Fibroblast of skin of left quadriceps (primary cell): ENCODE measurements around the gene PPDPF.

ENCODE experiments used
- DNase-seq, 2 experiments: peaks; one replicate each; pipeline ENCODE4 v3.0.0-alpha.2; 2013; ENCODE audit warnings: low read depth in 2 of 2

Gene PPDPF

GRCh38 chr20:63487781-63488241 lies 32.8 kb upstream of the PPDPF start:
- DNase-seq = no peak

- no peak for DNase-seq
These were observed 32.0 kb upstream of the PPDPF start for GRCh38 chr20:63488315-63489251.

- DNase-seq = no peak
These were observed 30.1 kb upstream of the PPDPF start for GRCh38 chr20:63490416-63490815.

- no peak for DNase-seq
These were observed 29.5 kb upstream of the PPDPF start for GRCh38 chr20:63491078-63491477.

GRCh38 chr20:63491635-63492230 lies 28.8 kb upstream of the PPDPF start:
- DNase-seq = no peak

- no peak for DNase-seq
These were observed 28.0 kb upstream of the PPDPF start for GRCh38 chr20:63492518-63492917.

GRCh38 chr20:63492982-63493381 lies 27.6 kb upstream of the PPDPF start:
- DNase-seq = no peak

GRCh38 chr20:63493563-63494020 lies 27.0 kb upstream of the PPDPF start:
- DNase-seq = no peak

- no peak for DNase-seq
These were observed 26.5 kb upstream of the PPDPF start for GRCh38 chr20:63494084-63494419.

GRCh38 chr20:63494420-63495166 lies 26.0 kb upstream of the PPDPF start:
- no peak for DNase-seq

GRCh38 chr20:63495167-63495720 lies 25.3 kb upstream of the PPDPF start:
- DNase-seq = no peak

GRCh38 chr20:63495741-63496595 lies 24.6 kb upstream of the PPDPF start:
- no peak for DNase-seq

- DNase-seq = no peak
These were observed 23.9 kb upstream of the PPDPF start for GRCh38 chr20:63496596-63497120.

- no peak for DNase-seq
These were observed 23.2 kb upstream of the PPDPF start for GRCh38 chr20:63497138-63497945.

GRCh38 chr20:63497946-63498935 lies 22.3 kb upstream of the PPDPF start:
- DNase-seq = no peak

GRCh38 chr20:63498960-63499337 lies 21.6 kb upstream of the PPDPF start, which contains the start of gene EEF1A2:
Gene EEF1A2, minus strand, starts transcription at chr20:63499083. Its CDS starts 1,320 bp downstream, at chr20:63497763.
- DNase-seq = no peak

GRCh38 chr20:63499338-63499969 lies 21.1 kb upstream of the PPDPF start:
- DNase-seq = no peak
